Measurements from ENCODE around the gene SCGB2B2.

SCGB2B2 gene

DNA sequence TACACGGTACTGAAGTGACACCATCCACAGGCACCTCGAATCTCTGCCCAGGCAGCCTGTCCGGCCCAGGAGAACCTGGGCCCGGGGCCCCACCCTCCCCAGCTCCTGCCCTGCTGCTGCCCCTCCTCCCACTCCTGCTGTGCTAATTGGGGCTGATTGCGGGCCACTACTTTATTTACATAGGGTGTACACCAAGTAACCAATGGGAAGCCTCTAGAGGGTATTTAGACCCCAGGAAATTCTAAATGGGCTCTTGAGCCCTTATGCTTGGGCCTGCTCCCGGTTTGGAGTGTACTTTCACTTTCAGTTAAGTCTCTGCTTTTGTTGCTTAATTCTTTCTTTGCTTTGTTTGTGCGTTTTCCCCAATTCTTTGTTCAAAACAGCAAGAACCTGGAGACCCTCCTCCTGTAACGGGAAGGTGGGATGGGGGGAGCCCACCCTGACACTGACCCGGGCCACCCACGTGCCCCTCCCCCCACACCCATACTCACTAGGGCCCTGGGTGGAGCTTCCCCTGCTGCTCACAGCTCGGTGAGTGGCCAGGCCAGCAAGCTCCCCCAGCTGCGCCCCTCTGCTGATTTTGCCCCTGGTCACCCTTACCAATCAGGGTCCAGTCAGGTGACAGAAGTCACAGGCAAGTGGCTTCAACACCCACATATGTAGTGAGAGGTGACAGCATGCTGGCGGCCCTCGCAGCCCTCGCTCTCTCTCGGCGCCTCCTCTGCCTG, 9.4 kb downstream of the SCGB2B2 start (continued):
- TF ChIP-seq, protein P1, sequence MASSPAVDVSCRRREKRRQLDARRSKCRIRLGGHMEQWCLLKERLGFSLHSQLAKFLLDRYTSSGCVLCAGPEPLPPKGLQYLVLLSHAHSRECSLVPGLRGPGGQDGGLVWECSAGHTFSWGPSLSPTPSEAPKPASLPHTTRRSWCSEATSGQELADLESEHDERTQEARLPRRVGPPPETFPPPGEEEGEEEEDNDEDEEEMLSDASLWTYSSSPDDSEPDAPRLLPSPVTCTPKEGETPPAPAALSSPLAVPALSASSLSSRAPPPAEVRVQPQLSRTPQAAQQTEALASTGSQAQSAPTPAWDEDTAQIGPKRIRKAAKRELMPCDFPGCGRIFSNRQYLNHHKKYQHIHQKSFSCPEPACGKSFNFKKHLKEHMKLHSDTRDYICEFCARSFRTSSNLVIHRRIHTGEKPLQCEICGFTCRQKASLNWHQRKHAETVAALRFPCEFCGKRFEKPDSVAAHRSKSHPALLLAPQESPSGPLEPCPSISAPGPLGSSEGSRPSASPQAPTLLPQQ (tag by site-specific recombination; IDR thresholded peaks at IDR 0.05), result no peak
- TF ChIP-seq ZNF776 (tag by site-specific recombination; IDR thresholded peaks at IDR 0.05; ENCODE audit: borderline replicate concordance) (no peak), ZNF157 (tag by site-specific recombination; IDR thresholded peaks at IDR 0.05) (no peak), ZNF501 (tag by site-specific recombination; IDR thresholded peaks at IDR 0.05) (no peak), YY1 (tag by site-specific recombination; IDR thresholded peaks at IDR 0.05) (no peak), ZNF529 (tag by site-specific recombination; IDR thresholded peaks at IDR 0.05; ENCODE audit: insufficient replicate concordance) (no peak), ZNF184 (tag by site-specific recombination; IDR thresholded peaks at IDR 0.05) (no peak), ZFP41 (tag by site-specific recombination; IDR thresholded peaks at IDR 0.05; ENCODE audit: borderline replicate concordance) (no peak), ZNF174 (tag by site-specific recombination; IDR thresholded peaks at IDR 0.05) (no peak), GLI4 (tag by site-specific recombination; IDR thresholded peaks at IDR 0.05) (no peak), ZNF19 (tag by site-specific recombination; IDR thresholded peaks at IDR 0.05; ENCODE audit: low read depth) (no peak), ZFHX2 (tag by site-specific recombination; conservative IDR thresholded peaks at IDR 0.05) (peak; percentile 71), ZNF211 (tag by site-specific recombination; IDR thresholded peaks at IDR 0.05; ENCODE audit: low read depth) (no peak), ZNF654 (tag by site-specific recombination; IDR thresholded peaks at IDR 0.05; ENCODE audit: low read depth) (no peak), ZNF473 (tag by site-specific recombination; IDR thresholded peaks at IDR 0.05) (no peak), ZIC2 (tag by site-specific recombination; IDR thresholded peaks at IDR 0.05) (peak; percentile 89), ZNF202 (tag by site-specific recombination; IDR thresholded peaks at IDR 0.05; ENCODE audit: borderline replicate concordance) (0 out of 2 replicates have a peak, but pooled peaks have one; percentile 8), ZBTB8A (tag by site-specific recombination; IDR thresholded peaks at IDR 0.05) (peak; percentile 80), SP3 (tag by site-specific recombination; IDR thresholded peaks at IDR 0.05) (peak; percentile 39), ZNF843 (tag by site-specific recombination; IDR thresholded peaks at IDR 0.05) (no peak), ZNF600 (tag by site-specific recombination; IDR thresholded peaks at IDR 0.05) (0 out of 2 replicates have a peak, but pooled peaks have one; percentile 40), ZNF837 (tag by site-specific recombination; IDR thresholded peaks at IDR 0.05) (no peak), ZNF335 (tag by site-specific recombination; conservative IDR thresholded peaks at IDR 0.05) (peak; percentile 63)
- TF ChIP-seq, protein P2, sequence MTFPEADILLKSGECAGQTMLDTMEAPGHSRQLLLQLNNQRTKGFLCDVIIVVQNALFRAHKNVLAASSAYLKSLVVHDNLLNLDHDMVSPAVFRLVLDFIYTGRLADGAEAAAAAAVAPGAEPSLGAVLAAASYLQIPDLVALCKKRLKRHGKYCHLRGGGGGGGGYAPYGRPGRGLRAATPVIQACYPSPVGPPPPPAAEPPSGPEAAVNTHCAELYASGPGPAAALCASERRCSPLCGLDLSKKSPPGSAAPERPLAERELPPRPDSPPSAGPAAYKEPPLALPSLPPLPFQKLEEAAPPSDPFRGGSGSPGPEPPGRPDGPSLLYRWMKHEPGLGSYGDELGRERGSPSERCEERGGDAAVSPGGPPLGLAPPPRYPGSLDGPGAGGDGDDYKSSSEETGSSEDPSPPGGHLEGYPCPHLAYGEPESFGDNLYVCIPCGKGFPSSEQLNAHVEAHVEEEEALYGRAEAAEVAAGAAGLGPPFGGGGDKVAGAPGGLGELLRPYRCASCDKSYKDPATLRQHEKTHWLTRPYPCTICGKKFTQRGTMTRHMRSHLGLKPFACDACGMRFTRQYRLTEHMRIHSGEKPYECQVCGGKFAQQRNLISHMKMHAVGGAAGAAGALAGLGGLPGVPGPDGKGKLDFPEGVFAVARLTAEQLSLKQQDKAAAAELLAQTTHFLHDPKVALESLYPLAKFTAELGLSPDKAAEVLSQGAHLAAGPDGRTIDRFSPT (tag by site-specific recombination; IDR thresholded peaks at IDR 0.05), result no peak
- TF ChIP-seq, protein P3, sequence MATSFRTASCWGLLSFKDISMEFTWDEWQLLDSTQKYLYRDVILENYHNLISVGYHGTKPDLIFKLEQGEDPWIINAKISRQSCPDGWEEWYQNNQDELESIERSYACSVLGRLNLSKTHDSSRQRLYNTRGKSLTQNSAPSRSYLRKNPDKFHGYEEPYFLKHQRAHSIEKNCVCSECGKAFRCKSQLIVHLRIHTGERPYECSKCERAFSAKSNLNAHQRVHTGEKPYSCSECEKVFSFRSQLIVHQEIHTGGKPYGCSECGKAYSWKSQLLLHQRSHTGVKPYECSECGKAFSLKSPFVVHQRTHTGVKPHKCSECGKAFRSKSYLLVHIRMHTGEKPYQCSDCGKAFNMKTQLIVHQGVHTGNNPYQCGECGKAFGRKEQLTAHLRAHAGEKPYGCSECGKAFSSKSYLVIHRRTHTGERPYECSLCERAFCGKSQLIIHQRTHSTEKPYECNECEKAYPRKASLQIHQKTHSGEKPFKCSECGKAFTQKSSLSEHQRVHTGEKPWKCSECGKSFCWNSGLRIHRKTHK (tag by site-specific recombination; IDR thresholded peaks at IDR 0.05), result no peak
- TF ChIP-seq, protein P4, sequence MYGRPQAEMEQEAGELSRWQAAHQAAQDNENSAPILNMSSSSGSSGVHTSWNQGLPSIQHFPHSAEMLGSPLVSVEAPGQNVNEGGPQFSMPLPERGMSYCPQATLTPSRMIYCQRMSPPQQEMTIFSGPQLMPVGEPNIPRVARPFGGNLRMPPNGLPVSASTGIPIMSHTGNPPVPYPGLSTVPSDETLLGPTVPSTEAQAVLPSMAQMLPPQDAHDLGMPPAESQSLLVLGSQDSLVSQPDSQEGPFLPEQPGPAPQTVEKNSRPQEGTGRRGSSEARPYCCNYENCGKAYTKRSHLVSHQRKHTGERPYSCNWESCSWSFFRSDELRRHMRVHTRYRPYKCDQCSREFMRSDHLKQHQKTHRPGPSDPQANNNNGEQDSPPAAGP (tag by site-specific recombination; IDR thresholded peaks at IDR 0.05), result peak; percentile 88; the same call in 1 of the 2 replicates
- TF ChIP-seq, protein P5, sequence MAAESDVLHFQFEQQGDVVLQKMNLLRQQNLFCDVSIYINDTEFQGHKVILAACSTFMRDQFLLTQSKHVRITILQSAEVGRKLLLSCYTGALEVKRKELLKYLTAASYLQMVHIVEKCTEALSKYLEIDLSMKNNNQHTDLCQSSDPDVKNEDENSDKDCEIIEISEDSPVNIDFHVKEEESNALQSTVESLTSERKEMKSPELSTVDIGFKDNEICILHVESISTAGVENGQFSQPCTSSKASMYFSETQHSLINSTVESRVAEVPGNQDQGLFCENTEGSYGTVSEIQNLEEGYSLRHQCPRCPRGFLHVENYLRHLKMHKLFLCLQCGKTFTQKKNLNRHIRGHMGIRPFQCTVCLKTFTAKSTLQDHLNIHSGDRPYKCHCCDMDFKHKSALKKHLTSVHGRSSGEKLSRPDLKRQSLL (tag by site-specific recombination; IDR thresholded peaks at IDR 0.05), result peak; percentile 80; the same call in 1 of the 2 replicates
- TF ChIP-seq, protein P6, sequence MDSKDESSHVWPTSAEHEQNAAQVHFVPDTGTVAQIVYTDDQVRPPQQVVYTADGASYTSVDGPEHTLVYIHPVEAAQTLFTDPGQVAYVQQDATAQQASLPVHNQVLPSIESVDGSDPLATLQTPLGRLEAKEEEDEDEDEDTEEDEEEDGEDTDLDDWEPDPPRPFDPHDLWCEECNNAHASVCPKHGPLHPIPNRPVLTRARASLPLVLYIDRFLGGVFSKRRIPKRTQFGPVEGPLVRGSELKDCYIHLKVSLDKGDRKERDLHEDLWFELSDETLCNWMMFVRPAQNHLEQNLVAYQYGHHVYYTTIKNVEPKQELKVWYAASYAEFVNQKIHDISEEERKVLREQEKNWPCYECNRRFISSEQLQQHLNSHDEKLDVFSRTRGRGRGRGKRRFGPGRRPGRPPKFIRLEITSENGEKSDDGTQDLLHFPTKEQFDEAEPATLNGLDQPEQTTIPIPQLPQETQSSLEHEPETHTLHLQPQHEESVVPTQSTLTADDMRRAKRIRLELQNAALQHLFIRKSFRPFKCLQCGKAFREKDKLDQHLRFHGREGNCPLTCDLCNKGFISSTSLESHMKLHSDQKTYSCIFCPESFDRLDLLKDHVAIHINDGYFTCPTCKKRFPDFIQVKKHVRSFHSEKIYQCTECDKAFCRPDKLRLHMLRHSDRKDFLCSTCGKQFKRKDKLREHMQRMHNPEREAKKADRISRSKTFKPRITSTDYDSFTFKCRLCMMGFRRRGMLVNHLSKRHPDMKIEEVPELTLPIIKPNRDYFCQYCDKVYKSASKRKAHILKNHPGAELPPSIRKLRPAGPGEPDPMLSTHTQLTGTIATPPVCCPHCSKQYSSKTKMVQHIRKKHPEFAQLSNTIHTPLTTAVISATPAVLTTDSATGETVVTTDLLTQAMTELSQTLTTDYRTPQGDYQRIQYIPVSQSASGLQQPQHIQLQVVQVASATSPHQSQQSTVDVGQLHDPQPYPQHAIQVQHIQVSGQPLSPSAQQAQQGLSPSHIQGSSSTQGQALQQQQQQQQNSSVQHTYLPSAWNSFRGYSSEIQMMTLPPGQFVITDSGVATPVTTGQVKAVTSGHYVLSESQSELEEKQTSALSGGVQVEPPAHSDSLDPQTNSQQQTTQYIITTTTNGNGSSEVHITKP (tag by site-specific recombination; IDR thresholded peaks at IDR 0.05), result no peak

Data from HEK293 (cell line).